IMR-90 (cell line): Measurements from ENCODE around the gene RBMS3. TPM values are rescaled to one million over a fixed set of nuclear protein-coding genes. Genes with fewer than 3 reads are reported as not detected.

ENCODE experiments used
- ATAC-seq: fragments of 200-7000 bp; cut with Tn5 transposase; 2 replicates; pipeline ENCODE4 v1.9.1; 2020; ENCODE audit warnings: low read depth, mild to moderate bottlenecking, moderate library complexity
- BruUV-seq: library from RNA; stranded (reverse); fragments of 400-500 nt; replicated peaks from 2 replicates; lab custom pipeline; 2021; lab: Mats Ljungman, UMichigan
- CTCF ChIA-PET: fragments of 300-600 bp; formaldehyde crosslinking; extraction: SDS; loops from one replicate; lab custom pipeline; 2021; ENCODE audit warnings: antibody characterized with exemption; lab: Yijun Ruan, JAX
- POLR2A ChIA-PET: fragments of 300-600 bp; sonication (Branson Sonifier 250); formaldehyde crosslinking; loops from one replicate; lab custom pipeline; 2022; ENCODE audit warnings: antibody characterized with exemption; ENCODE audit not compliant: unreplicated experiment; lab: Charles Lee
- DNase-seq: peaks from one replicate; pipeline ENCODE4 v3.0.0; 2013
- H2AFZ ChIP-seq: replicated peaks from 2 replicates; pipeline ENCODE3; 2013; ENCODE audit warnings: low read length, mild to moderate bottlenecking; ENCODE audit not compliant: poor library complexity
- H2AK5ac ChIP-seq: 2 replicates; pipeline ENCODE4 v1.6.1; 2013; ENCODE audit warnings: low read depth, low read length, inconsistent platforms
- H2AK9ac ChIP-seq: replicated peaks from 2 replicates; pipeline ENCODE3; 2013; ENCODE audit warnings: mild to moderate bottlenecking, low read depth, low read length, moderate library complexity; ENCODE audit not compliant: poor library complexity
- H2BK120ac ChIP-seq: 2 replicates; pipeline ENCODE4 v1.6.1; 2013; ENCODE audit warnings: low read depth, low read length, inconsistent platforms
- H2BK15ac ChIP-seq: 3 replicates; pipeline ENCODE4 v1.6.1; 2013; ENCODE audit warnings: low read depth, low read length, inconsistent platforms
- H2BK20ac ChIP-seq: 2 replicates; pipeline ENCODE4 v1.6.1; 2013; ENCODE audit warnings: low read depth, mild to moderate bottlenecking, inconsistent platforms, low read length, moderate library complexity
- H2BK5ac ChIP-seq: 2 replicates; pipeline ENCODE4 v1.6.1; 2013; ENCODE audit warnings: mild to moderate bottlenecking, low read depth, low read length, inconsistent platforms; ENCODE audit not compliant: poor library complexity, severe bottlenecking
- H3K14ac ChIP-seq: replicated peaks from 2 replicates; pipeline ENCODE4 v1.6.1; 2013; ENCODE audit warnings: low read depth, low read length, inconsistent platforms
- H3K18ac ChIP-seq: 2 replicates; pipeline ENCODE4 v1.6.1; 2013; ENCODE audit warnings: low read depth, low read length, control low read depth
- H3K23ac ChIP-seq: 2 replicates; pipeline ENCODE4 v1.6.1; 2013; ENCODE audit warnings: low read depth, low read length, inconsistent platforms
- H3K27ac ChIP-seq: 2 replicates; pipeline ENCODE4 v1.5.1; 2013; ENCODE audit warnings: mild to moderate bottlenecking, control low read depth, low read length; ENCODE audit not compliant: insufficient read depth
- H3K27me3 ChIP-seq: 2 replicates; pipeline ENCODE4 v1.6.1; 2013; ENCODE audit warnings: low read length; ENCODE audit not compliant: control insufficient read depth, insufficient read depth
- H3K36me3 ChIP-seq: 2 replicates; pipeline ENCODE4 v1.6.1; 2013; ENCODE audit warnings: low read length, mixed read lengths; ENCODE audit not compliant: control insufficient read depth, insufficient read depth
- H3K4ac ChIP-seq: 2 replicates; pipeline ENCODE4 v1.6.1; 2013; ENCODE audit warnings: low read depth, low read length, inconsistent platforms
- H3K4me1 ChIP-seq: 2 replicates; pipeline ENCODE4 v1.6.1; 2013; ENCODE audit warnings: low read length, mixed read lengths; ENCODE audit not compliant: control insufficient read depth, insufficient read depth
- H3K4me2 ChIP-seq: 2 replicates; pipeline ENCODE4 v1.6.1; 2013; ENCODE audit warnings: low read depth, mild to moderate bottlenecking, control low read depth, low read length, moderate library complexity
- H3K4me3 ChIP-seq: 2 replicates; pipeline ENCODE4 v1.5.1; 2013; ENCODE audit warnings: low read depth, mild to moderate bottlenecking, control low read depth, low read length, moderate library complexity; ENCODE audit not compliant: insufficient read depth
- H3K56ac ChIP-seq: 2 replicates; pipeline ENCODE4 v1.6.1; 2013; ENCODE audit warnings: low read length, inconsistent platforms; ENCODE audit not compliant: insufficient read depth; ENCODE audit errors: extremely low read depth
- H3K79me1 ChIP-seq, 2 experiments: 2 replicates each; pipeline ENCODE4 v1.6.1; 2013; ENCODE audit warnings: low read length in 2 of 2, inconsistent platforms in 1 of 2, low read depth in 1 of 2
- H3K9ac ChIP-seq: 2 replicates; pipeline ENCODE4 v1.6.1; 2013; ENCODE audit warnings: low read depth, low read length, control low read depth
- H3K9me1 ChIP-seq: 2 replicates; pipeline ENCODE4 v1.6.1; 2013; ENCODE audit warnings: low read length, inconsistent platforms; ENCODE audit not compliant: insufficient read depth
- H3K9me3 ChIP-seq: 2 replicates; pipeline ENCODE4 v1.6.1; 2013; ENCODE audit warnings: low read length; ENCODE audit not compliant: control insufficient read depth, insufficient read depth
- H4K20me1 ChIP-seq: 2 replicates; pipeline ENCODE4 v1.6.1; 2013; ENCODE audit warnings: low read length, inconsistent platforms; ENCODE audit not compliant: insufficient read depth
- H4K5ac ChIP-seq: 2 replicates; pipeline ENCODE4 v1.6.1; 2013; ENCODE audit warnings: mild to moderate bottlenecking, low read depth, low read length, control low read depth
- H4K8ac ChIP-seq, 2 experiments: 2 replicates each; pipeline ENCODE4 v1.6.1; 2013; ENCODE audit warnings: low read depth in 2 of 2, low read length in 2 of 2, control low read depth in 1 of 2, inconsistent platforms in 1 of 2
- H4K91ac ChIP-seq: 2 replicates; pipeline ENCODE4 v1.6.1; 2013; ENCODE audit warnings: low read depth, low read length, inconsistent platforms; ENCODE audit not compliant: insufficient read depth
- CHD1 ChIP-seq: IDR thresholded peaks from 2 replicates; pipeline ENCODE4 v1.6.1; 2012; ENCODE audit warnings: low read depth, low read length, improper control_type of control experiment
- WGBS, 2 experiments: methylation state at CpG; one replicate each; pipeline versions ENCODE4 v1.1.5 to v1.1.7; 2013; ENCODE audit warnings: missing lambda C conversion rate in 2 of 2; ENCODE audit not compliant: insufficient read length in 1 of 2; ENCODE audit errors: extremely low coverage in 2 of 2; 5-methylcytosine and 5-hydroxymethylcytosine counted together
- dilution Hi-C: fragments of 300-500 bp; cut with HindIII; formaldehyde crosslinking; loops from one replicate; pipeline ENCODE4 v1.14.3; 2018; ENCODE audit warnings: low sequenced_read_pairs; ENCODE audit not compliant: unreplicated experiment
- in situ Hi-C: fragments of 300-500 bp; cut with MboI; formaldehyde crosslinking; loops from 3 replicates; pipeline ENCODE4 v1.14.3; 2019; ENCODE audit warnings: low sequenced_read_pairs, inconsistent platforms, mixed read lengths
- intact Hi-C: fragments of 100-400 bp; cut with micrococcal nuclease; formaldehyde crosslinking; loops from 2 replicates; pipeline ENCODE4 v1.10.0; 2022
- polyA plus RNA-seq, 3 experiments: library from polyadenylated mRNA; depleted of rRNA; stranded (reverse); fragments of >200 nt; gene quantifications; 2 replicates each; pipeline ENCODE4 v1.2.3, GENCODE V29; 2012; ENCODE audit warnings: low replicate concordance in 1 of 3
- total RNA-seq: library from RNA; depleted of rRNA; stranded (reverse); fragments of >200 nt; gene quantifications from 2 replicates; pipeline ENCODE4 v1.2.3, GENCODE V29; 2012

RBMS3 gene
- total and polyA plus RNA-seq, 2 of the 4 experiments (the other 2 are of a cell fraction): 15.2 to 127 TPM

GRCh38 chr3:29447946-29448627 lies 167.2 kb downstream of the RBMS3 start:
- no peaks in the 10 kb centered on the region for H3K27me3 ChIP-seq
- DNase-seq (no peak), ATAC-seq (no peak)
- H3K14ac ChIP-seq: no peak overlapping the region
- H4K91ac ChIP-seq: no peak overlapping the region
- no TSS peak for BruUV-seq
- no peaks in the 10 kb centered on the region for H4K20me1 ChIP-seq
- WGBS, 2 experiments: no CpG with 5 or more reads among the region's 9 CpGs
- H2BK15ac ChIP-seq: no peak overlapping the region
- H3K36me3 ChIP-seq: no peaks in the 10 kb centered on the region
- CTCF ChIA-PET: no interaction called here
- no peak overlapping the region for H3K18ac ChIP-seq
- no peak overlapping the region for H2BK20ac ChIP-seq
- POLR2A ChIA-PET: no interaction called here
- no peaks in the 10 kb centered on the region for H3K9me3 ChIP-seq
- dilution Hi-C loops: no loop called here
- no peak overlapping the region for H3K27ac ChIP-seq
- no peaks in the 10 kb centered on the region for H3K4me1 ChIP-seq
- no peak overlapping the region for H2BK5ac ChIP-seq
- H3K9ac ChIP-seq: no peak overlapping the region
- H3K4me3 ChIP-seq: no peak overlapping the region
- intact Hi-C loops: no loop called here
- no peak overlapping the region for H3K23ac ChIP-seq
- peaks cover 19 to 22% of the 10 kb centered on the region in 2 experiments; a peak in 3 of 4 replicates for H3K79me1 ChIP-seq
- H4K5ac ChIP-seq: no peak overlapping the region
- in situ Hi-C loops: no loop called here
- H2AK9ac ChIP-seq: no peak overlapping the region
- no peak overlapping the region for H4K8ac ChIP-seq
- H3K4ac ChIP-seq: no peak overlapping the region
- H2BK120ac ChIP-seq: no peak overlapping the region
- no peak for TF ChIP-seq CHD1
- H3K9me1 ChIP-seq: peaks cover 3% of the 10 kb centered on the region; the same call in 1 of the 2 replicates
- H2AFZ ChIP-seq: no peak overlapping the region
- H3K4me2 ChIP-seq: no peak overlapping the region
- no peak overlapping the region for H3K56ac ChIP-seq
- no peak overlapping the region for H2AK5ac ChIP-seq
